OCI-LY1 (cell line): ENCODE data around the gene FAM228B.

Source experiments
- CTCF ChIP-seq: fragments of 200-600 bp; sonication (generic), shearing (Covaris generic); IDR thresholded peaks from 2 replicates; pipeline ENCODE4 v1.5.1; 2017; ENCODE audit warnings: mild to moderate bottlenecking, antibody characterized with exemption, low read length, moderate library complexity, mixed read lengths
- EZH2 ChIP-seq: fragments of 200-600 bp; sonication (generic), shearing (Covaris generic); IDR thresholded peaks from 2 replicates; pipeline ENCODE4 v1.8.0; 2017; ENCODE audit warnings: borderline replicate concordance, mixed run types, mild to moderate bottlenecking, antibody characterized with exemption, low read length, moderate library complexity, mixed read lengths

GRCh38 chr2:24210723-24211122 lies 87.5 kb downstream of the FAM228B start:
- TF ChIP-seq EZH2 (no peak), CTCF (no peak)
